Stimulated activated naive CD8-positive, alpha-beta T cell treated with anti-CD3 and anti-CD28 coated beads, Interleukin-15, amount 100 ng/mL, for 72 hours (primary cell): ENCODE results near the gene HERC3.

ENCODE experiments used
- ATAC-seq: fragments of 150-1000 bp; cut with Tn5 transposase; 2 replicates; pipeline ENCODE4 v1.10.0; 2021; ENCODE audit warnings: mild to moderate bottlenecking, moderate library complexity
- DNase-seq, 2 donors: peaks; one replicate each; pipeline ENCODE4 v3.0.0; 2021 to 2022
- H3K27ac Mint-ChIP-seq, 2 donors: one replicate each; pipeline ENCODE4 v1.8.0; 2022; ENCODE audit warnings: mild to moderate bottlenecking in 2 of 2, mixed read lengths in 2 of 2, moderate library complexity in 2 of 2
- H3K27me3 Mint-ChIP-seq: one replicate; pipeline ENCODE4 v1.8.0; 2022; ENCODE audit warnings: mixed read lengths
- H3K4me1 Mint-ChIP-seq: one replicate; pipeline ENCODE4 v1.8.0; 2022; ENCODE audit warnings: mild to moderate bottlenecking, mixed read lengths
- H3K4me3 Mint-ChIP-seq, 2 donors: one replicate each; pipeline ENCODE4 v1.8.0; 2022; ENCODE audit warnings: mild to moderate bottlenecking in 2 of 2, mixed read lengths in 2 of 2, moderate library complexity in 1 of 2
- H3K9me3 Mint-ChIP-seq, 2 donors: one replicate each; pipeline ENCODE4 v1.8.0; 2022; ENCODE audit warnings: mixed read lengths in 2 of 2

HERC3 gene

GRCh38 chr4:88591787-88592599 lies at the start of gene HERC3:
TSS of gene HERC3 (plus strand) at chr4:88592480. CDS start at chr4:88605824, 13,344 bp downstream.
- DNase-seq = peak; percentile 88 to 89
- peaks cover 55% of the 10 kb centered on the region for H3K4me1 Mint-ChIP-seq

GRCh38 chr4:88549815-88550214 lies 42.5 kb upstream of the HERC3 start:
- DNase-seq (no peak), ATAC-seq (no peak)
- no peaks in the 10 kb centered on the region for H3K27me3 Mint-ChIP-seq
- H3K4me1 Mint-ChIP-seq = no peaks in the 10 kb centered on the region
- no peak overlapping the region for H3K27ac Mint-ChIP-seq
- no peaks in the 10 kb centered on the region for H3K9me3 Mint-ChIP-seq
- H3K4me3 Mint-ChIP-seq = no peak overlapping the region

More at GRCh38 chr4:88591787-88592599, at the start of gene HERC3:
- ATAC-seq = peak; percentile 94
- Mint-ChIP-seq H3K27ac (peak within 1 kb of the TSS; percentile 95 to 98), H3K9me3 (no peaks in the 10 kb centered on the region), H3K4me3 (peak within 1 kb of the TSS; percentile 93 to 98), H3K27me3 (no peaks in the 10 kb centered on the region)

- peaks cover 6% of the 10 kb centered on the region for H3K4me1 Mint-ChIP-seq
- H3K9me3 Mint-ChIP-seq = peaks cover 0 to 6% of the 10 kb centered on the region in 2 donors
- DNase-seq = no peak
- no peak overlapping the region for H3K27ac Mint-ChIP-seq
- no peak for ATAC-seq
- H3K27me3 Mint-ChIP-seq = peaks cover 10% of the 10 kb centered on the region
- no peak overlapping the region for H3K4me3 Mint-ChIP-seq
These were observed 24.7 kb upstream of the HERC3 start for GRCh38 chr4:88567591-88567990.

- peaks cover 0 to 6% of the 10 kb centered on the region in 2 donors for H3K9me3 Mint-ChIP-seq
- no peak for DNase-seq
- peaks cover 6% of the 10 kb centered on the region for H3K4me1 Mint-ChIP-seq
- peaks cover 10% of the 10 kb centered on the region for H3K27me3 Mint-ChIP-seq
- no peak for ATAC-seq
- no peak overlapping the region for H3K27ac Mint-ChIP-seq
- no peak overlapping the region for H3K4me3 Mint-ChIP-seq
These were observed 22.3 kb upstream of the HERC3 start for GRCh38 chr4:88570001-88570400.

- DNase-seq = no peak
These were observed 18.9 kb upstream of the HERC3 start for GRCh38 chr4:88573276-88573980.

GRCh38 chr4:88573995-88574394 lies 18.3 kb upstream of the HERC3 start:
- H3K27me3 Mint-ChIP-seq = peaks cover 10% of the 10 kb centered on the region
- ATAC-seq (no peak), DNase-seq (no peak)
- H3K4me3 Mint-ChIP-seq = no peak overlapping the region
- no peak overlapping the region for H3K27ac Mint-ChIP-seq
- H3K4me1 Mint-ChIP-seq = no peaks in the 10 kb centered on the region
- peaks cover 0 to 6% of the 10 kb centered on the region in 2 donors for H3K9me3 Mint-ChIP-seq

More at GRCh38 chr4:88573276-88573980, 18.9 kb upstream of the HERC3 start:
- no peak for ATAC-seq
- no peaks in the 10 kb centered on the region for H3K4me1 Mint-ChIP-seq
- H3K27ac Mint-ChIP-seq = no peak overlapping the region
- H3K27me3 Mint-ChIP-seq = peaks cover 10% of the 10 kb centered on the region
- H3K4me3 Mint-ChIP-seq = no peak overlapping the region
- peaks cover 0 to 6% of the 10 kb centered on the region in 2 donors for H3K9me3 Mint-ChIP-seq

- Mint-ChIP-seq H3K9me3 (no peaks in the 10 kb centered on the region), H3K4me1 (no peaks in the 10 kb centered on the region), H3K4me3 (no peak overlapping the region), H3K27ac (no peak overlapping the region), H3K27me3 (no peaks in the 10 kb centered on the region)
- DNase-seq = no peak
- no peak for ATAC-seq
These were observed 17.1 kb upstream of the HERC3 start for GRCh38 chr4:88575186-88575585.

GRCh38 chr4:88582493-88582892 lies 9.8 kb upstream of the HERC3 start:
- H3K9me3 Mint-ChIP-seq = no peaks in the 10 kb centered on the region
- ATAC-seq (no peak), DNase-seq (no peak)
- no peak overlapping the region for H3K27ac Mint-ChIP-seq
- H3K4me1 Mint-ChIP-seq = peaks cover 10% of the 10 kb centered on the region
- H3K27me3 Mint-ChIP-seq = no peaks in the 10 kb centered on the region
- H3K4me3 Mint-ChIP-seq = no peak overlapping the region

- Mint-ChIP-seq H3K4me1 (peaks cover 10% of the 10 kb centered on the region), H3K27me3 (no peaks in the 10 kb centered on the region), H3K9me3 (no peaks in the 10 kb centered on the region), H3K27ac (no peak overlapping the region), H3K4me3 (no peak overlapping the region)
- DNase-seq = no peak
- no peak for ATAC-seq
These were observed 8.4 kb upstream of the HERC3 start for GRCh38 chr4:88583631-88584470.

GRCh38 chr4:88584471-88584900 lies 7.8 kb upstream of the HERC3 start:
- ATAC-seq (no peak), DNase-seq (no peak)
- Mint-ChIP-seq H3K4me3 (no peak overlapping the region), H3K4me1 (peaks cover 10% of the 10 kb centered on the region), H3K27ac (no peak overlapping the region), H3K27me3 (no peaks in the 10 kb centered on the region), H3K9me3 (no peaks in the 10 kb centered on the region)

- H3K4me3 Mint-ChIP-seq = no peak overlapping the region
- no peak overlapping the region for H3K27ac Mint-ChIP-seq
- ATAC-seq (no peak), DNase-seq (no peak)
- H3K27me3 Mint-ChIP-seq = no peaks in the 10 kb centered on the region
- peaks cover 15% of the 10 kb centered on the region for H3K4me1 Mint-ChIP-seq
- H3K9me3 Mint-ChIP-seq = no peaks in the 10 kb centered on the region
These were observed 6.4 kb upstream of the HERC3 start for GRCh38 chr4:88585917-88586316.

GRCh38 chr4:88587306-88587705 lies 5.0 kb upstream of the HERC3 start:
- H3K4me3 Mint-ChIP-seq = no peak overlapping the region
- no peak overlapping the region for H3K27ac Mint-ChIP-seq
- no peak for DNase-seq
- ATAC-seq = no peak
- peaks cover 28% of the 10 kb centered on the region for H3K4me1 Mint-ChIP-seq
- H3K27me3 Mint-ChIP-seq = no peaks in the 10 kb centered on the region
- no peaks in the 10 kb centered on the region for H3K9me3 Mint-ChIP-seq

- H3K4me3 Mint-ChIP-seq = peak overlapping the region; percentile 93 to 98
- DNase-seq (peak; percentile 76 to 79), ATAC-seq (peak; percentile 83)
- no peaks in the 10 kb centered on the region for H3K9me3 Mint-ChIP-seq
- H3K27ac Mint-ChIP-seq = peak overlapping the region; percentile 53 to 98
- H3K4me1 Mint-ChIP-seq = peaks cover 62% of the 10 kb centered on the region
- H3K27me3 Mint-ChIP-seq = no peaks in the 10 kb centered on the region
These were observed 544 bp downstream of the HERC3 start for GRCh38 chr4:88592600-88593448.

- no peak for ATAC-seq
- no peak for DNase-seq
- H3K4me3 Mint-ChIP-seq = peak overlapping the region in 1 of 2 donors; percentile 55
- no peaks in the 10 kb centered on the region for H3K27me3 Mint-ChIP-seq
- no peak overlapping the region for H3K27ac Mint-ChIP-seq
- peaks cover 80% of the 10 kb centered on the region for H3K4me1 Mint-ChIP-seq
- H3K9me3 Mint-ChIP-seq = no peaks in the 10 kb centered on the region
These were observed 5.8 kb downstream of the HERC3 start for GRCh38 chr4:88597970-88598660.
